H1 (cell line): ENCODE results near the gene PTRH1. TPM values are rescaled to one million over a fixed set of nuclear protein-coding genes. Genes with fewer than 3 reads are reported as not detected.
A peak's percentile ranks its signal among the peaks of the same experiment; 100 is the strongest.

Experiments used
- CTCF ChIA-PET: fragments of 300-600 bp; sonication (Branson Sonifier 250); formaldehyde crosslinking; loops from one replicate; lab custom pipeline; 2021; ENCODE audit not compliant: partially characterized antibody; lab: Charles Lee
- POLR2A ChIA-PET: fragments of 300-600 bp; sonication (Branson Sonifier 250); formaldehyde crosslinking; loops from one replicate; lab custom pipeline; 2021; ENCODE audit warnings: inconsistent platforms; ENCODE audit not compliant: partially characterized antibody; lab: Charles Lee
- DNase-seq, 2 experiments: peaks; one replicate each; pipeline versions ENCODE4 v3.0.0 to v3.0.0-alpha.2; 2010 to 2022; ENCODE audit warnings: low spot score in 2 of 2, low read depth in 1 of 2, mixed read lengths in 1 of 2
- FAIRE-seq: peaks from 2 replicates; lab custom pipeline; 2011; peaks lifted over from hg19 to GRCh38; lab: Jason Lieb, UNC
- H2AFZ ChIP-seq: 2 replicates; pipeline ENCODE4 v1.8.1; 2012; ENCODE audit warnings: low read length, inconsistent platforms
- H2AK5ac ChIP-seq: 2 replicates; pipeline ENCODE4 v1.6.1; 2013; ENCODE audit warnings: low read depth, low read length
- H2BK120ac ChIP-seq: replicated peaks from 2 replicates; pipeline ENCODE3; 2013; ENCODE audit warnings: low read depth, low read length, inconsistent platforms
- H2BK12ac ChIP-seq: 2 replicates; pipeline ENCODE4 v1.6.1; 2013; ENCODE audit warnings: low read depth, low read length
- H2BK15ac ChIP-seq: 2 replicates; pipeline ENCODE4 v1.6.1; 2013; ENCODE audit warnings: low read length
- H2BK20ac ChIP-seq: 2 replicates; pipeline ENCODE4 v1.6.1; 2013; ENCODE audit warnings: low read length
- H2BK5ac ChIP-seq: 2 replicates; pipeline ENCODE4 v1.6.1; 2013; ENCODE audit warnings: low read depth, low read length
- H3K14ac ChIP-seq: 2 replicates; pipeline ENCODE4 v1.6.1; 2013; ENCODE audit warnings: inconsistent platforms; ENCODE audit not compliant: insufficient read length
- H3K18ac ChIP-seq: 2 replicates; pipeline ENCODE4 v1.6.1; 2013; ENCODE audit warnings: low read length; ENCODE audit errors: extremely low read depth
- H3K23ac ChIP-seq: 2 replicates; pipeline ENCODE4 v1.6.1; 2013; ENCODE audit warnings: inconsistent platforms; ENCODE audit not compliant: insufficient read length
- H3K23me2 ChIP-seq: 2 replicates; pipeline ENCODE4 v1.6.1; 2013; ENCODE audit warnings: low read depth, low read length
- H3K27ac ChIP-seq: 2 replicates; pipeline ENCODE4 v1.6.1; 2011; ENCODE audit warnings: low read depth, low read length, inconsistent platforms
- H3K27me3 ChIP-seq, 4 experiments: replicated peaks in 1 of 4; 1 replicate in 1 of 4; 2 replicates in 3 of 4; pipeline versions ENCODE4 v1.6.1 to v1.8.1; 2011 to 2013; ENCODE audit warnings: low read length in 3 of 4, mild to moderate bottlenecking in 3 of 4, inconsistent platforms in 2 of 4, mixed read lengths in 2 of 4, moderate library complexity in 1 of 4; ENCODE audit not compliant: control insufficient read depth in 3 of 4, insufficient read depth in 3 of 4; ENCODE audit errors: extremely low read depth in 1 of 4
- H3K36me3 ChIP-seq, 4 experiments: 2 replicates each; pipeline versions ENCODE4 v1.6.1 to v1.8.1; 2011 to 2013; ENCODE audit warnings: mild to moderate bottlenecking in 4 of 4, low read length in 3 of 4, moderate library complexity in 2 of 4, control low read depth in 1 of 4, inconsistent platforms in 1 of 4; ENCODE audit not compliant: insufficient read depth in 4 of 4, control insufficient read depth in 2 of 4
- H3K4ac ChIP-seq: replicated peaks from 2 replicates; pipeline ENCODE3; 2013; ENCODE audit warnings: low read length, low read depth, mixed read lengths, inconsistent platforms; ENCODE audit not compliant: insufficient read length
- H3K4me1 ChIP-seq, 4 experiments: replicated peaks in 1 of 4; 1 replicate in 1 of 4; 2 replicates in 3 of 4; pipeline versions ENCODE4 v1.6.1 to v1.8.1; 2011 to 2013; ENCODE audit warnings: low read length in 3 of 4, inconsistent platforms in 2 of 4, mixed read lengths in 1 of 4; ENCODE audit not compliant: insufficient read depth in 4 of 4, control insufficient read depth in 3 of 4
- H3K4me2 ChIP-seq, 2 experiments: 2 replicates each; pipeline versions ENCODE4 v1.6.1 to v1.8.1; 2011 to 2013; ENCODE audit warnings: low read depth in 2 of 2, low read length in 2 of 2, control low read depth in 1 of 2, inconsistent platforms in 1 of 2, mild to moderate bottlenecking in 1 of 2; ENCODE audit not compliant: insufficient read depth in 1 of 2
- H3K4me3 ChIP-seq, 4 experiments: fragments of 200-600, 300-600 bp in 1 of 4; sonication (generic), shearing (Covaris generic), sonication (Bioruptor Twin) in 1 of 4; 2 replicates each; pipeline versions ENCODE4 v1.5.1 to v1.8.1; 2011 to 2016; ENCODE audit warnings: low read length in 4 of 4, low read depth in 3 of 4, control low read depth in 2 of 4, inconsistent platforms in 2 of 4, mild to moderate bottlenecking in 2 of 4, mixed read lengths in 1 of 4, moderate library complexity in 1 of 4; ENCODE audit not compliant: insufficient read depth in 2 of 4; ENCODE audit errors: extremely low read depth in 1 of 4
- H3K56ac ChIP-seq: replicated peaks from 2 replicates; pipeline ENCODE3; 2013; ENCODE audit warnings: low read depth, mild to moderate bottlenecking, mixed read lengths, low read length, inconsistent platforms; ENCODE audit not compliant: insufficient read length
- H3K79me1 ChIP-seq: 2 replicates; pipeline ENCODE4 v1.6.1; 2013; ENCODE audit warnings: low read depth, low read length, control low read depth
- H3K79me2 ChIP-seq, 2 experiments: 2 replicates each; pipeline versions ENCODE4 v1.6.1 to v1.8.1; 2012 to 2013; ENCODE audit warnings: low read length in 2 of 2, mild to moderate bottlenecking in 2 of 2, inconsistent platforms in 1 of 2; ENCODE audit not compliant: insufficient read depth in 2 of 2, control insufficient read depth in 1 of 2
- H3K9ac ChIP-seq, 4 experiments: replicated peaks in 1 of 4; 1 replicate in 1 of 4; 2 replicates in 3 of 4; pipeline versions ENCODE4 v1.6.1 to v1.8.1; 2011 to 2013; ENCODE audit warnings: low read depth in 3 of 4, low read length in 3 of 4, control low read depth in 2 of 4, mild to moderate bottlenecking in 2 of 4, moderate library complexity in 2 of 4, inconsistent platforms in 1 of 4; ENCODE audit errors: extremely low read depth in 1 of 4
- H3K9me3 ChIP-seq, 2 experiments: 2 replicates each; pipeline versions ENCODE4 v1.6.1 to v1.8.1; 2012 to 2013; ENCODE audit warnings: mild to moderate bottlenecking in 2 of 2, moderate library complexity in 2 of 2, control low read depth in 1 of 2, inconsistent platforms in 1 of 2, low read depth in 1 of 2, low read length in 1 of 2, mixed read lengths in 1 of 2; ENCODE audit not compliant: insufficient read depth in 2 of 2
- H4K20me1 ChIP-seq, 2 experiments: replicated peaks in 1 of 2; 2 replicates each; pipeline versions ENCODE3 to v1.8.1; 2011 to 2013; ENCODE audit warnings: inconsistent platforms in 2 of 2, low read length in 2 of 2, mild to moderate bottlenecking in 1 of 2; ENCODE audit not compliant: insufficient read depth in 2 of 2, control insufficient read depth in 1 of 2
- H4K5ac ChIP-seq: 2 replicates; pipeline ENCODE4 v1.6.1; 2013; ENCODE audit warnings: low read length, low read depth, mixed read lengths, inconsistent platforms; ENCODE audit not compliant: insufficient read length
- H4K8ac ChIP-seq: 2 replicates; pipeline ENCODE4 v1.8.0; 2013; ENCODE audit warnings: mild to moderate bottlenecking, moderate library complexity, low read length, inconsistent platforms; ENCODE audit not compliant: insufficient read depth; ENCODE audit errors: extremely low read depth
- H4K91ac ChIP-seq: replicated peaks from 2 replicates; pipeline ENCODE3; 2013; ENCODE audit warnings: low read length, mixed read lengths, inconsistent platforms; ENCODE audit not compliant: insufficient read length
- CBX5 ChIP-seq: fragments of 300-800, 300-1000 bp; sonication (generic); IDR thresholded peaks from 2 replicates; pipeline ENCODE4 v1.7.1; 2016; ENCODE audit warnings: antibody characterized with exemption, low read length, low read depth
- CTCF ChIP-seq, 3 experiments: IDR thresholded peaks; 1 replicate in 2 of 3; 2 replicates in 1 of 3; pipeline versions ENCODE4 v1.5.1 to v1.6.1; 2011; ENCODE audit warnings: low read length in 3 of 3, mild to moderate bottlenecking in 3 of 3, inconsistent platforms in 2 of 3, low read depth in 1 of 3, moderate library complexity in 1 of 3; ENCODE audit not compliant: insufficient read depth in 1 of 3; ENCODE audit errors: control extremely low read depth in 1 of 3
- EGR1 ChIP-seq: IDR thresholded peaks from 2 replicates; pipeline ENCODE4 v1.6.1; 2011; ENCODE audit warnings: low read depth, low read length, borderline replicate concordance
- KDM5A ChIP-seq: fragments of 200-600 bp; IDR thresholded peaks from 2 replicates; pipeline ENCODE4 v1.7.1; 2012; ENCODE audit warnings: mild to moderate bottlenecking, low read length, inconsistent platforms, mixed read lengths
- POLR2AphosphoS5 ChIP-seq: IDR thresholded peaks from 2 replicates; pipeline ENCODE4 v1.6.1; 2011; ENCODE audit warnings: low read depth, low read length
- SIRT6 ChIP-seq: IDR thresholded peaks from one replicate; pipeline ENCODE4 v1.7.1; 2012; ENCODE audit warnings: low read length, inconsistent platforms
- TBP ChIP-seq: IDR thresholded peaks from 2 replicates; pipeline ENCODE4 v1.6.1; 2011; ENCODE audit warnings: low read depth, low read length, improper control_type of control experiment
- YY1 ChIP-seq: IDR thresholded peaks from 2 replicates; pipeline ENCODE4 v1.6.1; 2011; ENCODE audit warnings: low read depth, mild to moderate bottlenecking, low read length
- WGBS, 2 experiments: shearing (Covaris generic) in 1 of 2; methylation state at CpG; one replicate each; pipeline versions ENCODE4 v1.1.6 to v1.1.7; 2013 to 2015; ENCODE audit warnings: low lambda C conversion rate in 2 of 2, mixed read lengths in 2 of 2, inconsistent platforms in 1 of 2, low coverage in 1 of 2, missing lambda C conversion rate in 1 of 2; ENCODE audit not compliant: insufficient replicate concordance in 2 of 2, insufficient coverage in 1 of 2, insufficient read length in 1 of 2; ENCODE audit errors: extremely low coverage in 1 of 2, missing lambda C conversion rate in 1 of 2; 5-methylcytosine and 5-hydroxymethylcytosine counted together
- polyA plus RNA-seq, 7 experiments: library from polyadenylated mRNA; depleted of rRNA in 3 of 7; stranded (reverse) in 5 of 7; unstranded in 2 of 7; fragments of >200 nt in 5 of 7; fragments of 200-250 nt in 2 of 7; gene quantifications; 1 replicate in 5 of 7; 2 replicates in 1 of 7; 4 replicates in 1 of 7; pipeline versions ENCODE4 v1.2.1 to v1.2.3, GENCODE V29; 2011 to 2013; ENCODE audit warnings: missing spikeins in 2 of 7, mixed read lengths in 2 of 7
- total RNA-seq: library from RNA; stranded (reverse); fragmentation: NEBNext Ultra II Directional; extraction: Animal tissue kit (Norgen Biotek cat#: 25700); gene quantifications from 2 replicates; pipeline ENCODE4 v1.2.1, GENCODE V29; 2021
- TF ChIP-seq, protein P1 (sequence below): IDR thresholded peaks from 2 replicates; pipeline ENCODE4 v1.6.1; 2011; ENCODE audit warnings: low read depth, mild to moderate bottlenecking, low read length; ENCODE audit not compliant: insufficient read depth

PTRH1 gene
- total and polyA plus RNA-seq, 2 of the 8 experiments (the other 6 are each of a cell fraction or from before 2014, with no cell fraction given): 11.1 to 19.8 TPM

GRCh38 chr9:127680846-127681245, 34.6 kb downstream of the PTRH1 start:
- H3K36me3 ChIP-seq: peaks cover 2 to 45% (median 16%) of the 10 kb centered on the region in 4 experiments; a peak in 5 of 8 replicates
- no peak overlapping the region for H2BK5ac ChIP-seq
- POLR2A ChIA-PET: no interaction called here
- H4K8ac ChIP-seq: no peak overlapping the region
- H2AFZ ChIP-seq: no peak overlapping the region
- no peaks in the 10 kb centered on the region for H3K4me1 ChIP-seq
- H4K20me1 ChIP-seq: peaks cover 0 to 2% of the 10 kb centered on the region in 2 experiments
- FAIRE-seq: no peak
- no peak overlapping the region for H2BK15ac ChIP-seq
- H3K79me2 ChIP-seq: no peaks in the 10 kb centered on the region
- no peak overlapping the region for H2AK5ac ChIP-seq
- 0 out of 7 replicates have a peak overlapping the region, but pooled peaks of 1 of the 4 experiments have one; percentile 10 for H3K9ac ChIP-seq
- no peak overlapping the region for H3K14ac ChIP-seq
- TF ChIP-seq POLR2AphosphoS5 (no peak), SIRT6 (no peak), KDM5A (no peak), CTCF (IDR thresholded peaks at IDR 0.05; ENCODE audit: control extremely low read depth in 1 of 3, insufficient read depth in 1 of 3, low read depth in 1 of 3, low read length in 3 of 3) (no peak), TBP (no peak), EGR1 (no peak), YY1 (no peak), CBX5 (no peak)
- TF ChIP-seq, protein P1, sequence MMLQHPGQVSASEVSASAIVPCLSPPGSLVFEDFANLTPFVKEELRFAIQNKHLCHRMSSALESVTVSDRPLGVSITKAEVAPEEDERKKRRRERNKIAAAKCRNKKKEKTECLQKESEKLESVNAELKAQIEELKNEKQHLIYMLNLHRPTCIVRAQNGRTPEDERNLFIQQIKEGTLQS: no peak
- TF ChIP-seq, all 59 proteins: peak for 0
- no peak overlapping the region for H3K4me3 ChIP-seq
- no peak overlapping the region for H3K23ac ChIP-seq
- H3K18ac ChIP-seq: no peak overlapping the region
- H3K79me1 ChIP-seq: no peaks in the 10 kb centered on the region
- no peak overlapping the region for H3K27ac ChIP-seq
- no peak overlapping the region for H2BK20ac ChIP-seq
- no peaks in the 10 kb centered on the region for H3K9me3 ChIP-seq
- H3K56ac ChIP-seq: no peak overlapping the region
- no peaks in the 10 kb centered on the region for H3K23me2 ChIP-seq
- no peak overlapping the region for H3K4me2 ChIP-seq
- no peaks in the 10 kb centered on the region for H3K27me3 ChIP-seq
- H4K91ac ChIP-seq: no peak overlapping the region
- H4K5ac ChIP-seq: no peak overlapping the region
- CTCF ChIA-PET: interaction anchor here (0.9 to 2.8 kb wide), 4 partner anchors 28 to 92 kb away, joined by 3 to 8 read pairs (median 4); partner anchors contain the start of gene TOR2A
- H3K4ac ChIP-seq: no peak overlapping the region
- 81% methylated on average over 9 of the region's 9 CpGs; no CpG with 5 or more reads in 1 of the 2 experiments for WGBS, 2 experiments
- no peak overlapping the region for H2BK12ac ChIP-seq
- DNase-seq: no peak
- H2BK120ac ChIP-seq: no peak overlapping the region
